ENCODE measurements around the gene COPG1. TPM values are rescaled to one million over a fixed set of nuclear protein-coding genes. Genes with fewer than 3 reads are reported as not detected.

Gene COPG1
- total RNA-seq, 1 donor from 2014 or later = 120 TPM

GRCh38 chr3:129226374-129226773, 23.0 kb upstream of the COPG1 start:
- Histone ChIP-seq H3K9me3 (ENCODE audit: control insufficient read depth in 3 of 3, low read length in 3 of 3) (no peaks in the 10 kb centered on the region), H3K27ac (ENCODE audit: low read depth, low read length) (peak overlapping the region; percentile 91), H3K4me3 (ENCODE audit: low read length in 3 of 3) (peak overlapping the region; percentile 7 to 37 (median 25)), H3K4me1 (ENCODE audit: control insufficient read depth in 3 of 3, insufficient read depth in 3 of 3, low read length in 3 of 3) (peaks cover 32 to 44% (median 43%) of the 10 kb centered on the region in 3 donors), H3K36me3 (ENCODE audit: control insufficient read depth in 3 of 3, insufficient read depth in 3 of 3, low read length in 3 of 3) (no peaks in the 10 kb centered on the region), H3K9ac (ENCODE audit: low read depth in 1 of 3, low read length in 3 of 3) (peak overlapping the region; percentile 52 to 76 (median 58)), H3K27me3 (ENCODE audit: control insufficient read depth in 3 of 3, insufficient read depth in 3 of 3, low read length in 3 of 3) (no peaks in the 10 kb centered on the region)

- Histone ChIP-seq H3K36me3 (ENCODE audit: control insufficient read depth in 3 of 3, insufficient read depth in 3 of 3, low read length in 3 of 3) (no peaks in the 10 kb centered on the region), H3K4me1 (ENCODE audit: control insufficient read depth in 3 of 3, insufficient read depth in 3 of 3, low read length in 3 of 3) (peaks cover 32 to 41% (median 40%) of the 10 kb centered on the region in 3 donors), H3K9ac (ENCODE audit: low read depth in 1 of 3, low read length in 3 of 3) (no peak overlapping the region), H3K4me3 (ENCODE audit: low read length in 3 of 3) (peak overlapping the region in 1 of 3 donors; percentile 43), H3K27me3 (ENCODE audit: control insufficient read depth in 3 of 3, insufficient read depth in 3 of 3, low read length in 3 of 3) (no peaks in the 10 kb centered on the region), H3K27ac (ENCODE audit: low read depth, low read length) (peak overlapping the region; percentile 54), H3K9me3 (ENCODE audit: control insufficient read depth in 3 of 3, low read length in 3 of 3) (no peaks in the 10 kb centered on the region)
Measured at GRCh38 chr3:129228891-129229585, 20.4 kb upstream of the COPG1 start.

GRCh38 chr3:129230311-129231019, 18.9 kb upstream of the COPG1 start:
- Histone ChIP-seq H3K27me3 (ENCODE audit: control insufficient read depth in 3 of 3, insufficient read depth in 3 of 3, low read length in 3 of 3) (no peaks in the 10 kb centered on the region), H3K9me3 (ENCODE audit: control insufficient read depth in 3 of 3, low read length in 3 of 3) (no peaks in the 10 kb centered on the region), H3K9ac (ENCODE audit: low read depth in 1 of 3, low read length in 3 of 3) (no peak overlapping the region), H3K36me3 (ENCODE audit: control insufficient read depth in 3 of 3, insufficient read depth in 3 of 3, low read length in 3 of 3) (no peaks in the 10 kb centered on the region), H3K4me3 (ENCODE audit: low read length in 3 of 3) (no peak overlapping the region), H3K4me1 (ENCODE audit: control insufficient read depth in 3 of 3, insufficient read depth in 3 of 3, low read length in 3 of 3) (peaks cover 26 to 39% (median 31%) of the 10 kb centered on the region in 3 donors), H3K27ac (ENCODE audit: low read depth, low read length) (peak overlapping the region; percentile 54)

- peaks cover 18 to 31% (median 25%) of the 10 kb centered on the region in 3 donors for H3K4me1 ChIP-seq (ENCODE audit: control insufficient read depth in 3 of 3, insufficient read depth in 3 of 3, low read length in 3 of 3)
- no peaks in the 10 kb centered on the region for H3K27me3 ChIP-seq (ENCODE audit: control insufficient read depth in 3 of 3, insufficient read depth in 3 of 3, low read length in 3 of 3)
- no peak overlapping the region for H3K9ac ChIP-seq (ENCODE audit: low read depth in 1 of 3, low read length in 3 of 3)
- no peak overlapping the region for H3K4me3 ChIP-seq (ENCODE audit: low read length in 3 of 3)
- no peaks in the 10 kb centered on the region for H3K9me3 ChIP-seq (ENCODE audit: control insufficient read depth in 3 of 3, low read length in 3 of 3)
- H3K36me3 ChIP-seq (ENCODE audit: control insufficient read depth in 3 of 3, insufficient read depth in 3 of 3, low read length in 3 of 3) = no peaks in the 10 kb centered on the region
- H3K27ac ChIP-seq (ENCODE audit: low read depth, low read length) = no peak overlapping the region
Measured at GRCh38 chr3:129231331-129232119, 17.9 kb upstream of the COPG1 start.

GRCh38 chr3:129233538-129233937, 15.9 kb upstream of the COPG1 start:
- Histone ChIP-seq H3K36me3 (ENCODE audit: control insufficient read depth in 3 of 3, insufficient read depth in 3 of 3, low read length in 3 of 3) (no peaks in the 10 kb centered on the region), H3K27me3 (ENCODE audit: control insufficient read depth in 3 of 3, insufficient read depth in 3 of 3, low read length in 3 of 3) (no peaks in the 10 kb centered on the region), H3K27ac (ENCODE audit: low read depth, low read length) (no peak overlapping the region), H3K9ac (ENCODE audit: low read depth in 1 of 3, low read length in 3 of 3) (no peak overlapping the region), H3K9me3 (ENCODE audit: control insufficient read depth in 3 of 3, low read length in 3 of 3) (no peaks in the 10 kb centered on the region), H3K4me1 (ENCODE audit: control insufficient read depth in 3 of 3, insufficient read depth in 3 of 3, low read length in 3 of 3) (peaks cover 6 to 12% (median 11%) of the 10 kb centered on the region in 3 donors), H3K4me3 (ENCODE audit: low read length in 3 of 3) (no peak overlapping the region)

- Histone ChIP-seq H3K9me3 (ENCODE audit: control insufficient read depth in 3 of 3, low read length in 3 of 3) (no peaks in the 10 kb centered on the region), H3K27me3 (ENCODE audit: control insufficient read depth in 3 of 3, insufficient read depth in 3 of 3, low read length in 3 of 3) (no peaks in the 10 kb centered on the region), H3K27ac (ENCODE audit: low read depth, low read length) (no peak overlapping the region), H3K9ac (ENCODE audit: low read depth in 1 of 3, low read length in 3 of 3) (no peak overlapping the region), H3K4me1 (ENCODE audit: control insufficient read depth in 3 of 3, insufficient read depth in 3 of 3, low read length in 3 of 3) (peaks cover 0 to 3% (median 2%) of the 10 kb centered on the region in 3 donors), H3K4me3 (ENCODE audit: low read length in 3 of 3) (no peak overlapping the region), H3K36me3 (ENCODE audit: control insufficient read depth in 3 of 3, insufficient read depth in 3 of 3, low read length in 3 of 3) (no peaks in the 10 kb centered on the region)
Measured at GRCh38 chr3:129234441-129234840, 15.0 kb upstream of the COPG1 start.

GRCh38 chr3:129235344-129235917, 14.0 kb upstream of the COPG1 start:
- Histone ChIP-seq H3K9me3 (ENCODE audit: control insufficient read depth in 3 of 3, low read length in 3 of 3) (no peaks in the 10 kb centered on the region), H3K9ac (ENCODE audit: low read depth in 1 of 3, low read length in 3 of 3) (no peak overlapping the region), H3K27ac (ENCODE audit: low read depth, low read length) (no peak overlapping the region), H3K27me3 (ENCODE audit: control insufficient read depth in 3 of 3, insufficient read depth in 3 of 3, low read length in 3 of 3) (no peaks in the 10 kb centered on the region), H3K4me1 (ENCODE audit: control insufficient read depth in 3 of 3, insufficient read depth in 3 of 3, low read length in 3 of 3) (peaks cover 0 to 6% (median 3%) of the 10 kb centered on the region in 3 donors), H3K4me3 (ENCODE audit: low read length in 3 of 3) (no peak overlapping the region), H3K36me3 (ENCODE audit: control insufficient read depth in 3 of 3, insufficient read depth in 3 of 3, low read length in 3 of 3) (no peaks in the 10 kb centered on the region)

GRCh38 chr3:129238945-129239705, 10.3 kb upstream of the COPG1 start:
- Histone ChIP-seq H3K27ac (ENCODE audit: low read depth, low read length) (no peak overlapping the region), H3K27me3 (ENCODE audit: control insufficient read depth in 3 of 3, insufficient read depth in 3 of 3, low read length in 3 of 3) (no peaks in the 10 kb centered on the region), H3K4me1 (ENCODE audit: control insufficient read depth in 3 of 3, insufficient read depth in 3 of 3, low read length in 3 of 3) (peaks cover 0 to 8% (median 3%) of the 10 kb centered on the region in 3 donors), H3K9me3 (ENCODE audit: control insufficient read depth in 3 of 3, low read length in 3 of 3) (no peaks in the 10 kb centered on the region), H3K4me3 (ENCODE audit: low read length in 3 of 3) (no peak overlapping the region), H3K36me3 (ENCODE audit: control insufficient read depth in 3 of 3, insufficient read depth in 3 of 3, low read length in 3 of 3) (peaks cover 0 to 2% (median 0%) of the 10 kb centered on the region in 3 donors), H3K9ac (ENCODE audit: low read depth in 1 of 3, low read length in 3 of 3) (no peak overlapping the region)

- Histone ChIP-seq H3K27me3 (ENCODE audit: control insufficient read depth in 3 of 3, insufficient read depth in 3 of 3, low read length in 3 of 3) (no peaks in the 10 kb centered on the region), H3K4me3 (ENCODE audit: low read length in 3 of 3) (no peak overlapping the region), H3K36me3 (ENCODE audit: control insufficient read depth in 3 of 3, insufficient read depth in 3 of 3, low read length in 3 of 3) (peaks cover 0 to 2% (median 0%) of the 10 kb centered on the region in 3 donors), H3K4me1 (ENCODE audit: control insufficient read depth in 3 of 3, insufficient read depth in 3 of 3, low read length in 3 of 3) (peaks cover 0 to 8% (median 3%) of the 10 kb centered on the region in 3 donors), H3K9ac (ENCODE audit: low read depth in 1 of 3, low read length in 3 of 3) (peak overlapping the region in 1 of 3 donors; percentile 0), H3K9me3 (ENCODE audit: control insufficient read depth in 3 of 3, low read length in 3 of 3) (no peaks in the 10 kb centered on the region), H3K27ac (ENCODE audit: low read depth, low read length) (no peak overlapping the region)
Measured at GRCh38 chr3:129239991-129240390, 9.4 kb upstream of the COPG1 start.

All from skeletal muscle tissue (tissue), 4 donors.